Adipocyte (in vitro differentiated cells): ENCODE results near the gene SEMA3A.
"Not testable (repeated sequence)": the region's sequence is repeated elsewhere in the genome, so short reads cannot be mapped to it uniquely, and the experiment has no call there.

Experiments used
- DNase-seq: peaks from one replicate; pipeline ENCODE4 v3.0.0-alpha.2; 2015; ENCODE audit warnings: low read depth
- H3K27me3 ChIP-seq: replicated peaks from 2 replicates; pipeline ENCODE4 v1.7.0; 2013; ENCODE audit warnings: mild to moderate bottlenecking, low read length, moderate library complexity; ENCODE audit not compliant: control insufficient read depth, insufficient read depth
- H3K36me3 ChIP-seq: 2 replicates; pipeline ENCODE4 v1.7.0; 2013; ENCODE audit warnings: low read length, mild to moderate bottlenecking, moderate library complexity; ENCODE audit not compliant: control insufficient read depth, insufficient read depth, severe bottlenecking
- H3K4me1 ChIP-seq: 2 replicates; pipeline ENCODE4 v1.7.0; 2013; ENCODE audit warnings: mild to moderate bottlenecking, low read length, moderate library complexity; ENCODE audit not compliant: control insufficient read depth, insufficient read depth
- H3K4me3 ChIP-seq: 2 replicates; pipeline ENCODE4 v1.7.0; 2013; ENCODE audit warnings: mild to moderate bottlenecking, low read length, moderate library complexity
- H3K9ac ChIP-seq: 2 replicates; pipeline ENCODE4 v1.7.0; 2013; ENCODE audit warnings: mild to moderate bottlenecking, low read length, moderate library complexity
- H3K9me3 ChIP-seq: 2 replicates; pipeline ENCODE4 v1.7.0; 2013; ENCODE audit warnings: mild to moderate bottlenecking, low read length, moderate library complexity; ENCODE audit not compliant: control insufficient read depth

The SEMA3A gene

GRCh38 chr7:84219310-84219709, 24.7 kb upstream of the SEMA3A start:
- Histone ChIP-seq H3K4me3 (no peak overlapping the region), H3K36me3 (no peaks in the 10 kb centered on the region), H3K9ac (no peak overlapping the region), H3K27me3 (no peaks in the 10 kb centered on the region), H3K4me1 (peaks cover 4% of the 10 kb centered on the region), H3K9me3 (no peaks in the 10 kb centered on the region)
- DNase-seq = no peak

GRCh38 chr7:84218681-84219080, 24.1 kb upstream of the SEMA3A start:
- H3K9ac ChIP-seq = no peak overlapping the region
- peak; percentile 57 for DNase-seq
- peaks cover 4% of the 10 kb centered on the region for H3K4me1 ChIP-seq
- no peaks in the 10 kb centered on the region for H3K36me3 ChIP-seq
- no peaks in the 10 kb centered on the region for H3K9me3 ChIP-seq
- no peak overlapping the region for H3K4me3 ChIP-seq
- H3K27me3 ChIP-seq = no peaks in the 10 kb centered on the region

GRCh38 chr7:84216472-84216871, 21.9 kb upstream of the SEMA3A start:
- H3K4me1 ChIP-seq = peaks cover 4% of the 10 kb centered on the region
- no peaks in the 10 kb centered on the region for H3K36me3 ChIP-seq
- H3K4me3 ChIP-seq = no peak overlapping the region
- no peak overlapping the region for H3K9ac ChIP-seq
- no peak for DNase-seq
- H3K27me3 ChIP-seq = no peaks in the 10 kb centered on the region
- no peaks in the 10 kb centered on the region for H3K9me3 ChIP-seq

GRCh38 chr7:84214757-84215156, 20.2 kb upstream of the SEMA3A start:
- not testable (repeated sequence) for H3K36me3 ChIP-seq, H3K9me3 ChIP-seq, H3K9ac ChIP-seq, H3K4me3 ChIP-seq, H3K4me1 ChIP-seq, H3K27me3 ChIP-seq, DNase-seq

GRCh38 chr7:84210301-84210700, 15.7 kb upstream of the SEMA3A start:
- DNase-seq = no peak
- Histone ChIP-seq H3K27me3 (no peaks in the 10 kb centered on the region), H3K36me3 (no peaks in the 10 kb centered on the region), H3K4me3 (no peak overlapping the region), H3K4me1 (peaks cover 10% of the 10 kb centered on the region), H3K9ac (no peak overlapping the region), H3K9me3 (no peaks in the 10 kb centered on the region)

- no peak overlapping the region for H3K9ac ChIP-seq
- DNase-seq = no peak
- no peak overlapping the region for H3K4me3 ChIP-seq
- no peaks in the 10 kb centered on the region for H3K27me3 ChIP-seq
- H3K9me3 ChIP-seq = no peaks in the 10 kb centered on the region
- H3K4me1 ChIP-seq = peaks cover 12% of the 10 kb centered on the region
- no peaks in the 10 kb centered on the region for H3K36me3 ChIP-seq
Measured at GRCh38 chr7:84209006-84209405, 14.4 kb upstream of the SEMA3A start.

GRCh38 chr7:84207615-84208014, 13.0 kb upstream of the SEMA3A start:
- Histone ChIP-seq H3K36me3 (no peaks in the 10 kb centered on the region), H3K9me3 (no peaks in the 10 kb centered on the region), H3K9ac (no peak overlapping the region), H3K27me3 (no peaks in the 10 kb centered on the region), H3K4me1 (peaks cover 12% of the 10 kb centered on the region), H3K4me3 (no peak overlapping the region)
- no peak for DNase-seq

- H3K36me3 ChIP-seq = no peaks in the 10 kb centered on the region
- no peaks in the 10 kb centered on the region for H3K9me3 ChIP-seq
- no peak overlapping the region for H3K9ac ChIP-seq
- no peak for DNase-seq
- H3K4me1 ChIP-seq = peaks cover 12% of the 10 kb centered on the region
- no peaks in the 10 kb centered on the region for H3K27me3 ChIP-seq
- H3K4me3 ChIP-seq = no peak overlapping the region
Measured at GRCh38 chr7:84207025-84207424, 12.4 kb upstream of the SEMA3A start.

- DNase-seq = no peak
- H3K9ac ChIP-seq = no peak overlapping the region
- H3K27me3 ChIP-seq = no peaks in the 10 kb centered on the region
- H3K36me3 ChIP-seq = no peaks in the 10 kb centered on the region
- H3K4me3 ChIP-seq = no peak overlapping the region
- peaks cover 12% of the 10 kb centered on the region for H3K4me1 ChIP-seq
- H3K9me3 ChIP-seq = no peaks in the 10 kb centered on the region
Measured at GRCh38 chr7:84204655-84205054, 10.1 kb upstream of the SEMA3A start.

GRCh38 chr7:84202855-84203254, 8.3 kb upstream of the SEMA3A start:
- no peak overlapping the region for H3K4me3 ChIP-seq
- DNase-seq = no peak
- no peaks in the 10 kb centered on the region for H3K27me3 ChIP-seq
- H3K36me3 ChIP-seq = no peaks in the 10 kb centered on the region
- peaks cover 2% of the 10 kb centered on the region for H3K4me1 ChIP-seq
- H3K9ac ChIP-seq = no peak overlapping the region
- no peaks in the 10 kb centered on the region for H3K9me3 ChIP-seq

GRCh38 chr7:84200859-84201258, 6.3 kb upstream of the SEMA3A start:
- DNase-seq = peak; percentile 53
- Histone ChIP-seq H3K4me1 (peaks cover 6% of the 10 kb centered on the region), H3K9ac (no peak overlapping the region), H3K27me3 (no peaks in the 10 kb centered on the region), H3K9me3 (no peaks in the 10 kb centered on the region), H3K4me3 (no peak overlapping the region), H3K36me3 (no peaks in the 10 kb centered on the region)

GRCh38 chr7:84199216-84199615, 4.6 kb upstream of the SEMA3A start:
- Histone ChIP-seq H3K4me3 (no peak overlapping the region), H3K4me1 (peaks cover 10% of the 10 kb centered on the region), H3K27me3 (no peaks in the 10 kb centered on the region), H3K9ac (no peak overlapping the region), H3K9me3 (no peaks in the 10 kb centered on the region), H3K36me3 (no peaks in the 10 kb centered on the region)
- DNase-seq = no peak
